GM12872 (cell line): ENCODE results near the gene TDP1.

Source experiments
- CTCF ChIP-seq: IDR thresholded peaks from 3 replicates; pipeline ENCODE4 v1.5.1; 2011; ENCODE audit warnings: low read depth, mild to moderate bottlenecking, low read length, moderate library complexity; ENCODE audit not compliant: insufficient read depth

The TDP1 gene

GRCh38 chr14:89992273-89992672 lies 36.5 kb downstream of the TDP1 start:
- TF ChIP-seq CTCF = no peak

GRCh38 chr14:89996963-89997362 lies 41.2 kb downstream of the TDP1 start:
- no peak for TF ChIP-seq CTCF

- TF ChIP-seq CTCF = no peak
Measured at GRCh38 chr14:90000935-90001334, 45.2 kb downstream of the TDP1 start.

- TF ChIP-seq CTCF = no peak
Measured at GRCh38 chr14:90003526-90004307, 48.0 kb downstream of the TDP1 start.

- TF ChIP-seq CTCF = no peak
Measured at GRCh38 chr14:90005441-90005840, 49.7 kb downstream of the TDP1 start.

GRCh38 chr14:90005939-90006530 lies 50.3 kb downstream of the TDP1 start:
- no peak for TF ChIP-seq CTCF

GRCh38 chr14:90017371-90017770 lies 61.6 kb downstream of the TDP1 start:
- TF ChIP-seq CTCF = no peak
